A673 (cell line): ENCODE data around the gene ATG10. TPM values are rescaled to one million over a fixed set of nuclear protein-coding genes. Genes with fewer than 3 reads are reported as not detected.

ENCODE experiments used
- BruUV-seq: library from RNA; stranded (reverse); fragments of 400-500 nt; replicated peaks from 2 replicates; lab custom pipeline; 2021; lab: Mats Ljungman, UMichigan
- CTCF ChIA-PET: fragments of 300-600 bp; sonication (Branson Sonifier 250); formaldehyde crosslinking; loops from one replicate; lab custom pipeline; 2022; ENCODE audit warnings: antibody characterized with exemption; lab: Charles Lee
- POLR2A ChIA-PET: fragments of 300-600 bp; sonication (Branson Sonifier 250); formaldehyde crosslinking; loops from one replicate; lab custom pipeline; 2022; ENCODE audit warnings: antibody characterized with exemption; ENCODE audit not compliant: low non-redundant PET; lab: Charles Lee
- DNase-seq: peaks from one replicate; pipeline ENCODE4 v3.0.0-alpha.2; 2015; ENCODE audit warnings: low spot score
- H3K27ac ChIP-seq: fragments of 200-600 bp; sonication (generic); 2 replicates; pipeline ENCODE4 v1.5.1; 2016; ENCODE audit warnings: mixed run types, low read depth, mild to moderate bottlenecking, mixed read lengths, antibody characterized with exemption, low read length; ENCODE audit not compliant: poor library complexity, severe bottlenecking
- H3K27me3 ChIP-seq: fragments of 200-600 bp; sonication (generic); replicated peaks from 2 replicates; pipeline ENCODE4 v1.6.1; 2017; ENCODE audit warnings: mixed run types, low read depth, mild to moderate bottlenecking, mixed read lengths, antibody characterized with exemption, low read length; ENCODE audit not compliant: insufficient read depth, poor library complexity
- H3K36me3 ChIP-seq: fragments of 200-600 bp; sonication (generic); 2 replicates; pipeline ENCODE4 v1.6.1; 2016; ENCODE audit warnings: mixed run types, mild to moderate bottlenecking, mixed read lengths, antibody characterized with exemption, low read length; ENCODE audit not compliant: insufficient read depth, poor library complexity, severe bottlenecking
- H3K4me1 ChIP-seq: fragments of 200-600 bp; sonication (generic); 2 replicates; pipeline ENCODE4 v1.6.1; 2017; ENCODE audit warnings: mixed run types, mild to moderate bottlenecking, mixed read lengths, antibody characterized with exemption, low read length; ENCODE audit not compliant: insufficient read depth, poor library complexity, severe bottlenecking
- H3K4me3 ChIP-seq: fragments of 200-600 bp; sonication (generic); 2 replicates; pipeline ENCODE4 v1.5.1; 2016; ENCODE audit warnings: low read depth, mixed run types, mild to moderate bottlenecking, mixed read lengths, low read length; ENCODE audit not compliant: poor library complexity, severe bottlenecking
- H3K9me3 ChIP-seq: fragments of 200-600 bp; sonication (generic); 2 replicates; pipeline ENCODE4 v1.6.1; 2016; ENCODE audit warnings: mixed run types, low read depth, mild to moderate bottlenecking, mixed read lengths, antibody characterized with exemption, low read length; ENCODE audit not compliant: poor library complexity, severe bottlenecking
- CTCF ChIP-seq: fragments of 300-800, 200-600 bp; sonication (generic); conservative IDR thresholded peaks from 2 replicates; pipeline ENCODE4 v1.5.1; 2017; ENCODE audit warnings: low read depth, mild to moderate bottlenecking, antibody characterized with exemption, low read length, moderate library complexity, mixed read lengths
- EZH2 ChIP-seq: fragments of 200-600 bp; sonication (generic); IDR thresholded peaks from 2 replicates; pipeline ENCODE4 v1.6.1; 2017; ENCODE audit warnings: borderline replicate concordance, low read depth, mild to moderate bottlenecking, mixed read lengths, antibody characterized with exemption, low read length; ENCODE audit not compliant: poor library complexity, severe bottlenecking
- intact Hi-C: fragments of 100-400 bp; cut with micrococcal nuclease; formaldehyde crosslinking; loops from one replicate; pipeline ENCODE4 v1.10.0; 2022; ENCODE audit not compliant: unreplicated experiment
- total RNA-seq: library from RNA; stranded (reverse); gene quantifications from 2 replicates; pipeline ENCODE4 v1.2.3, GENCODE V29; 2021

ATG10 gene
- total RNA-seq, 1 experiment from 2014 or later, result 17.1 TPM

DNA sequence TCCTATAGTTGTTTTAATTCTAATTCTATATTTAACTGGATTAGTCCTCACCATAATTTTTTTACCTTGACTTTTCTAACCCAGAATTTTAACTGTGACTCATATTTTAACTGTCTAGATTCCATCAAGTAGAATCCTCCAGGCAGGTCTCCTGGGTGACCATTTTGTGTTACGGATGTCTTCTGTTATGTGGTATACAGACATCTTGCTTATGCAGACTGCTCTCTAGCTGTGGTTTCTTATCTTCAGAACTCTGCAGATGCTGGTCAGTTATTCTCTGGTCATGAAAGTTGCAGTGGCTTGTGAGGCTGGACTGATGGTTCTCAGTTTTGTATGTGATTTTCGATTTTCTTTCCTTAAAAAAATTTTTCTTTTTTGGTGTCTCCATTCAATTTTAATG lies 139.4 kb downstream of the ATG10 start:
- Histone ChIP-seq H3K27ac (no peak overlapping the region), H3K4me3 (no peak overlapping the region), H3K36me3 (no peaks in the 10 kb centered on the region), H3K4me1 (peaks cover 21% of the 10 kb centered on the region), H3K9me3 (no peaks in the 10 kb centered on the region), H3K27me3 (no peaks in the 10 kb centered on the region)
- ChIA-PET POLR2A (no interaction called here), CTCF (no interaction called here)
- no peak for TF ChIP-seq EZH2
- TF ChIP-seq CTCF, result no peak
- DNase-seq, result no peak
- no TSS peak for BruUV-seq
- intact Hi-C loops, result loop anchor here (10.0 kb wide), 1 partner anchor 114 kb away; no protein-coding TSS in a partner anchor

- Histone ChIP-seq H3K27ac (no peak overlapping the region), H3K27me3 (no peaks in the 10 kb centered on the region), H3K4me3 (no peak overlapping the region), H3K4me1 (peaks cover 6% of the 10 kb centered on the region), H3K36me3 (no peaks in the 10 kb centered on the region), H3K9me3 (no peaks in the 10 kb centered on the region)
- ChIA-PET CTCF (no interaction called here), POLR2A (no interaction called here)
- TF ChIP-seq EZH2, result no peak
- TF ChIP-seq CTCF, result no peak
- no TSS peak for BruUV-seq
- DNase-seq, result no peak
- intact Hi-C loops, result loop anchor here (10.0 kb wide), 1 partner anchor 109 kb away; no protein-coding TSS in a partner anchor
Observed at GRCh38 chr5:82115858-82116257, 144.0 kb downstream of the ATG10 start.

- no peaks in the 10 kb centered on the region for H3K9me3 ChIP-seq
- H3K4me3 ChIP-seq, result no peak overlapping the region
- no TSS peak for BruUV-seq
- intact Hi-C loops, result loop anchor here (10.0 kb wide), 1 partner anchor 105 kb away; no protein-coding TSS in a partner anchor
- no peak for TF ChIP-seq EZH2
- TF ChIP-seq CTCF, result no peak
- H3K36me3 ChIP-seq, result no peaks in the 10 kb centered on the region
- no peak overlapping the region for H3K27ac ChIP-seq
- H3K4me1 ChIP-seq, result no peaks in the 10 kb centered on the region
- no peaks in the 10 kb centered on the region for H3K27me3 ChIP-seq
- CTCF ChIA-PET, result no interaction called here
- DNase-seq, result no peak
- POLR2A ChIA-PET, result no interaction called here
Observed at GRCh38 chr5:82119889-82120288, 148.1 kb downstream of the ATG10 start.
